T-helper 1 cell treated with Interleukin-12 subunit alpha and Interleukin-12 subunit beta and Interleukin-4 antibody, amounts not matched to agents 30 ng/mL and 1 ng/mL, for 36 hours (primary cell): ENCODE results near the gene RNF217. TPM values are rescaled to one million over a fixed set of nuclear protein-coding genes. Genes with fewer than 3 reads are reported as not detected.

Experiments
- intact Hi-C: fragments of 100-400 bp; cut with micrococcal nuclease; formaldehyde crosslinking; loops from one replicate; pipeline ENCODE4 v1.15.1; 2024
- total RNA-seq: library from RNA; stranded (reverse); gene quantifications from 2 replicates; pipeline ENCODE4 v1.2.3, GENCODE V29; 2022

Gene RNF217
- total RNA-seq, 1 donor from 2014 or later: 1.3 TPM

DNA sequence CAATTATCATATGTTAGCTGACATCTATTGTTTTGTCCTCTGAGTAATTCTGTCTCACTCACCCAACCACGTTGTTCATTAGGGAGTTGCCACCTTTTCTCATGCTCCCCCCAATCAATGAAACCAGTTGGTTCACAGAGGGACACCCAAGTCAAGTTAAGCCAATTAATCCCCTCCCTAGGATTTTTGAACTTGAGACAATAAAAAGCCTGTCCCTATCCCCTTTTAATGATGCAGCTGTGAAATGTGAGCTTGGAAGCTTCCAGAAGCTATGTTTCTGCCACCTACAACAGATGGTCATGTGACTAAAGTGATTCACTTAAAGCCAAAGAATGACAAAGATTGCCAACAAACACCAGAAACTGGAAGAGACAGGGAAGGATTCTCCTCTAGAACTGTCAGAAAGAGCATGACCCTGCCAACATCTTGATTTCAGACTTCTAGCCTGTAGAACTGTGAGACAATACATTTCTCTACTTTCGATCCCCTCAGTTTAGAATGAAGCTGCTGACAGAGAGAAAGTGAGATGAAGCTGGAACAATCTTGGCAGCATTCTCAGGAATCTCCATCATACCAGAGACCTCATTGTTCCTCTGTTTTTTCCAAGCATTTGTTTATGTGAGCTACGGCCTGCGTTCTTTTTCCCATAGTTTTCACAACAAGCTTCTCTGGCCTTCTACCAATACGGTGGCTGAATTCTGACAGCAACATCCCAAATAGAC is 133.5 kb downstream of the RNF217 start:
- intact Hi-C loops: no loop called here

DNA sequence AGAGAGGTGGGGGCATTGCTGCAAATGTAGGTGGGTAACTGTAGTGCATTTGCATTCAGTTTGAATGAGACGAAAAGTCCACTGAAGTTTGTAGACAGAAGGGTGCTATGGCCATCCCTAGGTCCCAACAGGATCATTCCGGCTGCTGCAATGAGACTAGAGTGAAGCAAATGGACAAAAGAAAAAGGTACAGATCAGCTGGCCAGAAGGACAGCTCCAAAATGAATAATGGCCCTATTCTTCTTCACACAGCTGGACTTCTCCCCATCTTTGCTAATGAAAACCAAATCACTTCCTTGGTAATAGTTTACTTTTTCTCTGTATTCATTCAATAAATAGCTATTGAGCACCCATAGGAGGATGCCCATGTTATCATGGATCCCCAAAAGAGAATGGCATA is 134.9 kb downstream of the RNF217 start:
- intact Hi-C loops: no loop called here

GRCh38 chr6:125098253-125098652 is 136.0 kb downstream of the RNF217 start:
- intact Hi-C loops: no loop called here

- intact Hi-C loops: no loop called here
Measured at GRCh38 chr6:125099211-125100073, 137.2 kb downstream of the RNF217 start.

DNA sequence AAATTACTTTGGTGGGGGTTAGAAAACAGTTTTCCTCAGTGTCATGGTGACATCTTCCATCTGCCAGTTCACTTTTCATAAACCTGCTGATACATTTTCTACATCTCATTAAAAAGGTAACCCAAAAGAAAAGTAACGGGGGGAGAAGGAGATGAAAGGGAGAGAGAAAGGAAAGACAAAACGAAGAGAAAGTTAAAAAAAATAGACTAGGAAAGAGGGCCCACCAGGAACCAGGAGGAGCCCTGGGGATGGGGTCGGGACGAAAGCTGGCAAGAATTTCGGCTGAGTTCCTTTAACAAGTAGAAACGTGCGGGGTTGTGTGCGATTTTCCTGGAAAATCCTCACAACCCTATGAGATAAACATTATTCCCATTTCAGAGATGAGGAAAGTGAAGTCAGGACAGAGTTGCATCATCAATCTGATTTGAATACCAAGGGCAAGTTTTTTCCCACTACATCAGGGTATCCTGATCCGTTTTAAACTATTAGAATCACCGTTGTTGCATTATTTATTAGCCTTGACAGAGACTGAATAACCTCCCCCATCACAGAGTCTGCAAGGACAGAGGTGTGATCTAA is 137.9 kb downstream of the RNF217 start:
- intact Hi-C loops: no loop called here

DNA sequence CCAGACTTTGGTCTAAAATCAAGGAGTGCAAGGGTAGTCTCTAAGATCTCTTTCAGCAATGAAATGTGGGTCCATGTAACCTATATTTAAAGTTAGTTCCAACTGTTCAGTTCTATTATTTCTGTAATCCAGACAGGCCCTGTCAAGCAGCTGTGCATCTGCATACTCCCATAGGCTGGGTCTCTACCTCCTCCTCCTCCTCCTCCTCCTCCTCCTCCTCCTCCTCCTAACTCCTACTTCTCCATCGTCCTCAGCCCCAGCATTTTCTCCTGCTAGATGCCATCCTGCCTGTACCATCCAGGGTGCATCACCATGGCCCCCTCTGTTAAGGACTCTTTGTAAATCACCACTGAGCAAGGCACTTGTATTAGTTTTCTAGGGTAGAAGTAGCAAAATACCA is 138.9 kb downstream of the RNF217 start:
- intact Hi-C loops: no loop called here

DNA sequence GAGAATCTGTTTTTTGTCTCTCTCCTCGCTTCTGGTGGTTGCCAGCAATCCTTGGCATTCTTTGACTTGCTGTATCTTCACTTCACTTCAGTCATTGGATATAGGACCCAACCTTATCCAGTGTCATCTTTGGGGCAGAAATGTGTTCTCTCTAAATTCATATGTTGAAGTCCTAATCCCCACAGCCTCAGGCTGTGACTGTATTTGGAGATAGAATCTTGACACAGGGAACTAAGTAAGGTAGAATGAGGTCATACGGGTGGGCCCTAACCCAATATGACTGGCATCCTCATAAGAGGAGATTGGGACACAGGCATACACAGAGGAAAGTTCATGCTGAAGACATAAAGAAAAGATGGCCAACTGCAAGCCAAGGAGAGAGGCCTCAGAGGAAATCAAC is 139.4 kb downstream of the RNF217 start:
- intact Hi-C loops: no loop called here

DNA sequence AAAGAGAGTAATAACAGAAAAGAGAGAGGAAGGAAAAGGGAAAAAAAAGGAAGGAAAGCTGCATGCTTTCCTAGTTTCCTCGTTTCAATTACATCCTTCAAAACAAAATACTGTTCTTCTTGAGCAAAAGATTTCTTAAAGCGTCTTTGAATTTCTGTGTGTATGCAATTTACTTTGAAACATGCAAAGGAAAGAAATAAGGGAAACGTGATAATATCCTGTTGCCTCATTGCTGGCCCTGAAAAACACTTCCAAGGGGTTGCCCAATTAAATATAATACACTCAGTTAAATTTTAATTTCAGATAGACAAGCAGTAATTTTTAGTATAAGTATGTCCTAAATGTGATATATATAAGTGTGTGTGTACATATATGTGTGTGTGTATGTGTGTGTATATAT is 140.2 kb downstream of the RNF217 start:
- intact Hi-C loops: no loop called here

DNA sequence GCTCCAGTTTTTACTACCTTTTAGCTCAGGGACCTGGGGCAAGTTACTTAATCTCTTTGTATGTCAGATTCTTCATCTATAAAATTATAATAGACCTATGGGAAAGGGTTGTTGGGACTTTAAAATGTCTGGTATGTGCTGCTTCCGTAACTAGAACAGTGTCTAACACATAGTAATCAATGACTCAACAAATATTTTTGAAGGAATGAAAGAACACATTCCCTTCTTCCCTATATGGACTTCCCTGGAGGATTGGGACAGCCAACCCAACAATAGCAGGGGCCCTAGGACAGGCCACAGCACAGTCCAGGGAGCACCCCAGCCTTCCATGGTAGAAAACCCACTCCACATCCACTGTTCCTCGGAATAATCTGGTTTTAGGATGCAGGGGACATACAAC is 140.7 kb downstream of the RNF217 start:
- intact Hi-C loops: no loop called here

DNA sequence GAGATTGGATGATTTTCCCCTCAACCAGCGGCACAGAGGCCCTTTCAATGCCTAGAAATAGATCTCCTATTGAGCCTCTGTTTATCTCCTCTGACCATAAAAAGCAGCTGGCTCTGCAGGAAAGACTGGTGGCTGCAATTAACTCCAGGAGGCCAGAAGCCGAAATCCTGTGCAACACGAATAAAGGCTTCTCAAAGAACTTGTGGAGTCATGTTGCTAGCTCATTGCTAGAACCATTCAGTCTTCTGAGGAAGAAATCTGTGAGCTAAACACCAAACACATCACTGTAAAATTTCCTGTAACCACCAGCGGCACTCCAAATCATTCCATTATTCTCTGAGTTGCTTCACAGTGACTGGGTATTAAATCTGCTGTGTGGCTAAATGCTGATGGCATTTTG is 142.2 kb downstream of the RNF217 start:
- intact Hi-C loops: no loop called here

DNA sequence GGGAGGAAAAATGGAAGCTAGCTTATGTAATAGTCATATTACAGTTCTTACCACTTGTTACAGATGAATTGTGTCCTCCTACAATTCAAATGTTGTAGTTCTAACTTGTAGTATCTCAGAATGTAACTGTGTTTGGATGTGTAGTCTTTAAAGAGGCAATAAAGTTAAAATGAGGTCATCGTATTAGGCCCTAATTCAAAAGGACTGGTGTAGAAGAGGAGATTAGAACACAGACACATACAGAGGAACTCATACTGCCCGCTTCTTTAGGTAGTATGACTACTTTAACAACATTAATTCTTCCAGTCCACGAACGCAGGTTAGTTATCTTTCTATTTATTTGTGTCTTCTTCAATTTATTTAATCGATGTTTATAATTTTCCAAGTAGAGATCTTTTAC is 144.8 kb downstream of the RNF217 start:
- intact Hi-C loops: no loop called here

GRCh38 chr6:125107896-125108295 is 145.7 kb downstream of the RNF217 start:
- intact Hi-C loops: no loop called here

DNA sequence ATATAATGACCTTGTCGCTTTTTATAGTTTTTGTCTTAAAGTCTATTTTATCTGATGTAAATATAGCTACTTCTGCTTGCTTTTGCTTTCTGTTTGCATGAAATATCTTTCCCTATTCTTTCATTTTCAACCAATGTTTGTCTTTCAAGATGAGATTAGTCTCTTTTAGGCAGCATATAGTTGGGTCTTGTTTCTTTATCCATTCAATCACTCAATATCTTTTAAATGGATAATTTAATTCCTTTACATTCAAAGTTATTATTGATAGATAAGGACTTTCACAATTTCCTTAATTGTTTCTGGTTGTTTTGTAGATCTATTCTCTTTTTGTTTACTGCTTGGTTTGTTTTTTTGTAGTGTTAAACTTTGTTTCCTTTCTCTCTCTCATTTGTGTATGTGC is 147.8 kb downstream of the RNF217 start:
- intact Hi-C loops: loop anchor here (5.0 kb wide), 1 partner anchor 1693 kb away; no protein-coding TSS in a partner anchor

GRCh38 chr6:125111219-125111983 is 149.2 kb downstream of the RNF217 start:
- intact Hi-C loops: loop anchor here (5.0 kb wide), 1 partner anchor 1694 kb away; no protein-coding TSS in a partner anchor

- intact Hi-C loops: loop anchor here (5.0 kb wide), 1 partner anchor 1696 kb away; no protein-coding TSS in a partner anchor
Measured at GRCh38 chr6:125112934-125113333, 150.7 kb downstream of the RNF217 start.

DNA sequence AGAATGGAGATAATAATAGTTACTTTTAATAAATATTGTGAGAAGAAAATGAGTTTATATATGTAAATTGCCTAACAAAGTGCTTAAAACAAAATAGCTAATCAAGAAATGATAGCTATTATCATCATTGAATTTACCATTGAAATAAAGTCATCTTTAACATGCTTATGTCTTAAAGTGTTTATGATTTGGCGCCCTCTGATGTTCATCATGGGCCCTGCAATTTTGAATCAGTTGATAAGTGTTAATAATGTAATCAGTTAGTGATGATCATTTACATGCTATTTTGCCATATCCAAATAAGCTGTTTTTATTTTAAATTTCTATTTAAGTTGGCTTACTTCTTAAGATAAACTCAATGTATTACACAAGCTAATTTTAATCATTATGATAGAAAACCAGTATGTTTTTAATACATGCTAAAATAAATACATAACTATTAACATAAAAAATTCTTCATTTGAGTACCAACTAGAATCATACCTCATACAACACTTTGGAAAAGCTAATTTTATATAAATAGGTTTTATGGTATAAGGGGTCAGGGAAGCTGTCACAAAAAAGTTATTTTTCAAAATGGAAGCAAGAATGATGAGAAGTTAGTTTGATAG is 152.1 kb downstream of the RNF217 start:
- intact Hi-C loops: loop anchor here (1.0 to 5.0 kb wide), 5 partner anchors 47 to 1697 kb away; partner anchors contain the start of gene RNF217

DNA sequence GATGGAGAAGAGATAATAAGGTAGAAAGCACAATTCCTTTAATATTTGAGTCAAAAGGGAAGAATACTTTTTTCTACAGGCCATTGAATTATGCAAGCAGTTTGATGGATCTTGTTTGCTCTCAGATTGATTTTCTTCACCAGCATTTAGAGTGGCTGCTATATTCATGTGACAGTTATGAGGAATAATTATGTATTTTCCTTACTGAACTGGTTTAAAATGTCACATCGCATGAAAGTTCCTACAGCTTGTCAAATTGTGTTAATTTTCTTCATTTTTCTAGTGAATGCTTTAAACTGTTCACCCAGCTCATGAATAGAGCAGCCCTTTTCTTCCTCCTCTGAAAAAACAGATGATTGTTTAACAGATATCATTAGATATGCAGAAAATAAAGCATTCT is 153.9 kb downstream of the RNF217 start:
- intact Hi-C loops: no loop called here

DNA sequence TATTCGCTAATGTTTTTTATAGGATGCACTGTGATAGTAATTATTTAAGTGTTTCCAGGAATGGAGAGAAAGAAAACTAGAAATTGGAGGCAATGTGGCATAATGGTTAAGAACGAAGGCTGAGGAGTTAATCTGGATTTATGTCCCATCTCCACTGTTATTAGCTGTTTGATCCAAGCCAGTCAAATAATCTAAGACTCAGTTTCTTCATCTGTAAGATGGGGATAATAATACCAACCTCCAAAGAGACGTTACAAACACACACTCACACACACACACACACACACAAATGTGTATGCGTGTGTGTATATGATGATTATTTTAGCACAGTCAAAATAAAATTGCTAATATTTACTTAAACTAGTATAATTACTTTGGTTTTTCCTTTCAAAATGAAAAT is 154.5 kb downstream of the RNF217 start:
- intact Hi-C loops: no loop called here

GRCh38 chr6:125117818-125118217 is 155.6 kb downstream of the RNF217 start:
- intact Hi-C loops: no loop called here

- intact Hi-C loops: no loop called here
Measured at GRCh38 chr6:125120054-125120590, 157.9 kb downstream of the RNF217 start.

DNA sequence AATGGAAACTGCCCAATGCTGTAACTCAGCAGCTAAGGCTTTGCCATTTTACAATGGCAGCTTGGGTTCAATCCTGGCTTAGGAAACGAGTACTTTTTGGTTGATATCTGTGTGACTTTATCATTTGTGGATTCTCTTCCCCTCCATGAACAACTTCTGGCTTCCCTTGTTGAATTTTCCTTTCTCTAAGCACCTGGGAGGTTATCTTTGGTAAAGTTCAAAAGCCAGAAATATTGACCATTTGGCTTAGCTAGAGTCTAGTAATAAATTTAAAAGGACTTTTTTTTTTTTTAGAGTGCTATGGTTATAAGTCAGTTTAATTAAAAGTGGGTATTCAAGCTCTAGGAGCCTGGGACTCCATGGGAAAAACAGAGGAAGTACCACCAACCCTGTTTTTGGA is 159.7 kb downstream of the RNF217 start:
- intact Hi-C loops: no loop called here
